ENCODE data around the gene ZBBX.
A peak's percentile ranks its signal among the peaks of the same experiment; 100 is the strongest.
"Not testable (repeated sequence)": the region's sequence is repeated elsewhere in the genome, so short reads cannot be mapped to it uniquely, and the experiment has no call there.

The ZBBX gene

GRCh38 chr3:167380004-167380689 lies at the start of gene ZBBX:
Gene ZBBX, minus strand, starts transcription at chr3:167380297. Its CDS starts 7,396 bp downstream, at chr3:167372901.
- peak; percentile 92 for DNase-seq

GRCh38 chr3:167426962-167427361 lies 46.9 kb upstream of the ZBBX start:
- DNase-seq: not testable (repeated sequence)

DNA sequence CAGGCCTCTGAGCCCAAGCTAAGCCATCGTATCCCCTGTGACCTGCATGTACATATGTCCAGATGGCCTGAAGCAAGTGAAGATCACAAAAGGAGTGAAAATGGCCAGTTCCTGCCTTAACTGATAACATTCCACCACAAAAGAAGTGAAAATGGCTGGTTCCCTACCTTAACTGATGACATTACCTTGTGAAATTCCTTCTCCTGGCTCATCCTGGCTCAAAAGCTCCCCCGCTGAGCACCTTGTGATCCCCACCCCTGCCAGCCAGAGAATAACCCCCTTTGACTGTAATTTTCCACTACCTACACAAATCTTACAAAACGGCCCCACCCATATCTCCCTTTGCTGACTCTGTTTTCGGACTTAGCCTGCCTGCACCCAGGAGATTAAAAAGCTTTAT lies 42.3 kb upstream of the ZBBX start:
- not testable (repeated sequence) for DNase-seq

DNA sequence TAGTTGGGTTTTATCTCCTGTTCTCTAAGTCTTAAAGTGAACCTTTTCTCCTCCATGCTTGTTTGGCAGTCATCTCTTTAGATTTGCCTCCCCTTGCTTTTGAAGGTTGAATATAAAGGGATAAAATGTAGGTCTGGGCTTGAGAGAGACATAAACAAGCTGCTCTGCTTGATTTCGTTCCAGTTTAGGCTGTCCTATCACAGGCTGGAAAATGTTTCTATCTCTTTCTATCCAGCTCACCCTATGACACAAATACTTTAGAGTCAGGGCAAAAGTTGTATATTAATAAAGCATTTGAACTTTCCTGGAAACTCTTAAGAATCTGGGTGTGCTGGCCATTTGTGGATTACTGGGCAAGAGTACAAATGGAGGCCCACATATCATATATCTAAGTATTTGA lies 29.5 kb upstream of the ZBBX start:
- no peak for DNase-seq

DNA sequence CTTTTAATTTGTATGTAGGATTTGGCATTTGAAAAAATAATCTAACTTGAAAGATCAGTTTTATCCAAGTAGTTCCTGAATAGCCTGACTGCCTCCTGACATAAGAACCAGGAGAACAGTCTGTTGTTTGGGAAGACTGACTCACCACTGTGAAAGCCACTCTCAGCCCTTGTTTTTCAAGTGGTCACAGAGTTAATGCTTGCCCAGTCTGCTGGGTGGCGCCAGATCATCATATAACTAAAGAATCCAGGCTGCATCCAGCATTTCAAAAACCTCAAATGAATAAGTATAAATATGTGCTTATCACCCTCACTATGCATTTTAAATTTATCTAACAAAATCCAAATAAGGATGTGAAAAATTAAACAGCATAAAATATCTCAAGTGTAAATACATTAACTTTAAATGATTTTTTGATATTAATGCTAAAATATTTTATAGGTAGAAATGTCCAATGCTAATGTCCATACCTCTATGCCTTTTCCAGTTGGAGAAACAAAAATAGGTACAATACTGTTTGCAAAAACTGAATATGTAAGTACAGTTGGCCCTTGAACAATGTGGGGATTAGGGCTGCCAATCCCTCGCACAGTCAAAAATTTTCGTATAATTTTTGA lies 26.9 kb upstream of the ZBBX start:
- peak; percentile 45 for DNase-seq

GRCh38 chr3:167397826-167398225 lies 17.7 kb upstream of the ZBBX start:
- no peak for DNase-seq

GRCh38 chr3:167396075-167396474 lies 16.0 kb upstream of the ZBBX start:
- DNase-seq: no peak

GRCh38 chr3:167394003-167394402 lies 13.9 kb upstream of the ZBBX start:
- DNase-seq: no peak

DNA sequence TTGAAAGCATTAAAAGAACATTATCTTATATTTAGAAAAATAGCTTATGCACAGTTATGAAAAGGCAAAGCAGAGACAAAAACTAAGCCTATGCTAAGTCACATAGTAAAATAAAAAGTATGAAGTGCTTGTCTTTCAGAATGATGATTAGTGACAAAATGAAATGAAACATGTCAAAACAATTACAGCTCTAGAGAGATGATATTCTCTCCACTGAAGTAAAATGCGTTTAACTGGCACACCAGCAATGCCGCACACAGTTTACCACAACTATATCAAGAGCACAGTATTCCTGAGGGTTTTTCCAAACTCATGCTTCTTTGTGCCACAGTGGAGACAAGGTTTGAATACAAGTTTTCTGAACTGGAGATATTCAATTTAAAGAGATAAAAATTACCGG lies 2.1 kb upstream of the ZBBX start:
- no peak for DNase-seq

GRCh38 chr3:167375478-167375877 lies 4.6 kb downstream of the ZBBX start:
- DNase-seq: no peak

DNA sequence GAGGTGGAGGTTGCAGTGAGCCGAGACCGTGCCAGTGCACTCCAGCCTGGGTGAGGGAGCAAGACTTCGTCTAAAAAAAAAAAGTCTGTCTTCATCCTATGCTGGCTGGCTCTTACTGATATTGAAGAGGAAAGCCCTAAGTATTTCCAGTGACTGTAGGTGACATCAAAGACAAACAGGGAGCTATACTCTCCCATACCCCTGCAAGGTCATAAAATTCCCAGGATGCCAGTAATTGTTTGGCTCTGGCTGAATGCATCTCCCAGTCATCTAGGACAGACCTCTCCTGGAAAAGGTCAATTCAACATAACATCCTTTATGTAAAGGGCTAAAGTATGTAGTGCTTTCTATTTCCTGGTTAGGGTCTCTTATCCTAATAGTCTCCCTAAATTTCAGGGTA lies 8.0 kb downstream of the ZBBX start:
- DNase-seq: no peak

DNA sequence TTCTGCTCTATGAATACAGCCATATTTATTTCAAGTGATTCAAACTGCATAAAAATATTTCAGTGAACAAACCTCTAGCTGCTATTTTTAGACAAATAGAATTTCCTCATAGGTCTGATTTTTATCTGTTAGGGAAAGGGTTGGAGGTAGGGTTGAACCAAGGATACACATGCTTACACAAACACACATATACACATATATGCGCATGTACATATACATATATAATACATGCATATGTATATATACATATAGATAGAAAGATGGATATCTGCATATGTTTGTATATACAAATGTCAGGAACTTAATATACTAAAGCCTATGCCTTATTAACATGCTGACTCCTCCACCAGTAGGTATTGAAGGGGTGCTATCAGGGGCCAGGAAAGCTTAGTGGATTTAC lies 18.1 kb downstream of the ZBBX start:
- no peak for DNase-seq

DNA sequence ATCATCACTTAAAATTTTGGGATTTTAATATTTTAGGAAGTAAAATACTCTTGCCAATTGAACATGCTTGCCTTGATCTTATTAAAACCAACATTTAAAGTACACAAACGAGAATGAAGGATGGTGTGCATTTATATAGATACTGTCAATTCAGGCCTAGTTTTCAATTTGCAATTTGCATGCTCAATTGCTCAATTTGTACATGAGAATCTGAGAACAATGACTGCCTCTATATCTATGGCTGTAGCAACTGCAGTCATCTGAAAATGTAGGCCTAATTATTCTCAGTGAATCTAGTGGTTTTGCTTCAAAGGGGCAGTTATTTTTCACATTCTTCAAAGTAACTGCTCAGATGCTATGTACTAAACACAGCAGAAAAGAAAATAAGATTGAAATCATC lies 18.8 kb downstream of the ZBBX start:
- DNase-seq: no peak

GRCh38 chr3:167355446-167355845 lies 24.7 kb downstream of the ZBBX start:
- DNase-seq: no peak

GRCh38 chr3:167354751-167355150 lies 25.3 kb downstream of the ZBBX start:
- no peak for DNase-seq

GRCh38 chr3:167350245-167350862 lies 29.7 kb downstream of the ZBBX start:
- peak; percentile 57 for DNase-seq

GRCh38 chr3:167346171-167346570 lies 33.9 kb downstream of the ZBBX start:
- no peak for DNase-seq

- DNase-seq: peak; percentile 7
Observed at GRCh38 chr3:167330993-167331785, 48.9 kb downstream of the ZBBX start.

DNA sequence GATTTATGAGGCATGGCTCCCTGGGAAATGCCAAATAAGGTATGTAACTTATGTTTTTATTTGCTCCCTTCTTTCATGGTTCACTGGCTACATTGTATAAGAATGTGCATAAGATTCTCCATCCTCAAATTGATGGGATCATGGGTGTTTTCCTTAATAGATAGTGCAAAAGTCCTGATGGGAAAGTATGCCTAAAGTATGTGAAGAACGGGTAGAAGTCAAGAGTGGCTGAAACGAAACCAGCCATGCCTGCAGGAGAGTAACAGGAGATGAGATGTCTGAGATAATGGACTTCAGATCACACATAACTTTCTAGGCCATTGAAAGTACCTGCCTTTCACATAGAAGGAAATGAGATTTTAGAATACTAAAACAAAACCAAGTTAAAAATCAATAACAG lies 56.5 kb downstream of the ZBBX start:
- no peak for DNase-seq

DNA sequence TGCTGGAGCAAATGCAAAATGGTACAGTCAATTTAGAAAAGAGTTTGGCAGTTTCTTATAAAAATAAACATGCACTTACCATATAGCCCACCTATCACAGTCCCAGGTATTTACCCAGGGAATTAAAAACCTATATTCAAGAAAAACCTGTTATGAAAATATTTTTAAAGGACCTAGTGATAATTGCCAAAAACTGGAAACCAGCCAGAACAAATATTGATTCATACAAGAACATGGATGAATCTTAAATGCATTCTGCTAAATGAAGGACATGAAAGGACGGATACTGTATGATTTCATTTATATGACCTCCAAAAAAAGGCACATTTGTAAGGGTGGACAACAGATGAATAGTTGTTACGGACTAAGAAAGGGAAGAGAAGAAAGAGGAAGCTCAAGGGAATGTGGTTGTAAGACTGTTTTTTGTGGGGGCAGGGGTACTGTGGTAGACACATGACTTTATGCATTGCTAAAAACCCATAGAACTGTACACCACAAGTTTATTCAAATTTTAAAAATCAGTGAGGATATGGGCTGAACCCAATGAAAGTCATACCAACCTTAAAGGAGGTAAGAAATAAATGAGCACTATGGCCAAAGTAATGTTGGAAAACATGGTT lies 61.0 kb downstream of the ZBBX start:
- no peak for DNase-seq

- no peak for DNase-seq
Observed at GRCh38 chr3:167318306-167318705, 61.8 kb downstream of the ZBBX start.

GRCh38 chr3:167306319-167306718 lies 73.8 kb downstream of the ZBBX start:
- DNase-seq: no peak

DNA sequence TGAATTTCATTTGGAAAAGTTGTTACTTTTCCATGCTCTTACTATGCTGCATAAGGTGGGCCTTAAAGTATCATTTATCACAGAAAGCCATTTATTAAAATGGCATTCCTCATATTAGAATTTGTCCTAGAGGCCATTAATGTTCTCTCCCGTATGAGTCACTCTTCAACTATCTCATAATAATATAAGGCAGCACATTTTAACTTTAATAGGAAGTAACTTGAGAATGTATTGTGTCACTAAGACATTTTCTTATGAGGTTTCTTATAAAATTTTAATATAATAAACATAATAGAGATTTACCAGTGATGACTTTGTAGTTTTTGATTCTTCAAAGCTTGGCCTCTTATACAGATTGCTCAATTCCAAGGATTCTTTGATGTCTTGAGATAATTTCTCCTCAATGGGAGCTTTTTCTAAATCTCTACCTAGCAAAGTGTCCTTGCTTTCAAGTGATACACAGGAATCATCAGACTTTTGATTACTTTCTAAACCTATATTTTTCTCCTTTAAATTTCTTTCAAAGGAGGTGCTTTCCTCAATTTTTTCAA lies 74.7 kb downstream of the ZBBX start:
- no peak for DNase-seq
